Renal cortex interstitium (tissue), 11 donors: Measurements from ENCODE around the gene SRD5A1. TPM values are rescaled to one million over a fixed set of nuclear protein-coding genes. Genes with fewer than 3 reads are reported as not detected.
"Not testable (repeated sequence)": the region's sequence is repeated elsewhere in the genome, so short reads cannot be mapped to it uniquely, and the experiment has no call there.

Experiments
- DNase-seq, 11 donors: peaks; one replicate each; pipeline ENCODE4 v3.0.0-alpha.2; 2013; ENCODE audit warnings: low read depth in 9 of 11, low spot score in 4 of 11; ENCODE audit errors: extremely low read depth in 1 of 11
- polyA plus RNA-seq, 3 donors: library from polyadenylated mRNA; unstranded; fragments of 120-200 nt; gene quantifications; one replicate each; pipeline ENCODE4 v1.2.1, GENCODE V29; 2013; ENCODE audit not compliant: insufficient read length in 3 of 3

SRD5A1 gene
- polyA plus RNA-seq, 3 donors: 10.4 to 12.7 (median 12.7) TPM

DNA sequence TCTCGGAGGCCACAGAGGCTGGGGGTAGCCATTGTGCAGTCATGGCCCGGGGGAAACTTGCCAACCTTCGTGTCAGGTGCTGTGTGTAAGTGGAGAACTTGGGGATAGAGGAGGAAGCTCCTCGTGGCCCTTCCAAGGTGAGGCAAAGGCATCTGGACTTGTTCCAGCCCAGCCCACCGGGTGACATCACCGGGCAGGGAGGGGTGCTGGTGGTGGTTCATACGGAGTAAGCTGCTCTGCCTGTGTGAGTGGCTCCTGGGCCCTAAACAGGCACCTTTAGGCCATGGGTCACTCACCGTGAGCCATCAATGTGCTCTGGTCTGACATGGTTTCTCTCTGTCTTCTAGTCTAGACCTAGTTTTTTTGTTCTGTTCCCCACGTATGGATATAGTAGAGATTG lies 35.5 kb downstream of the SRD5A1 start:
- not testable (repeated sequence) for DNase-seq

- no peak for DNase-seq
Measured at GRCh38 chr5:6673031-6673430, 39.8 kb downstream of the SRD5A1 start.

DNA sequence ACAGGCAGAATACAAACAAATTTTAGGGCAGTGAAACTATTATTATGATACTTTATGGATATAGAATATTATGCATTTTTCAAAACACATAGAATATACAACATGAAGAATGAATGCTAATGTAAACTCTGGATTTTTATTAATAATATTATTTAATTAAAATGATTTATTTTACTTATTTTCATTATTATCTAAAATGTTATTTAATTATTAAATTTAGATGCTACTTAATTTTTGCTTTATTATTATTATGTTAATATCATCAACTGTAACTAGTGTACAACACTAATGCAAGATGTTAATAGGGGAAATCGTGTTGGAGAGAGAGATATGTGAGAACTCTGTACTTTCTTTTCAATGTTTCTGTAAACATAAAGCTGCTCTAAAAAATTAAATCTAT lies 40.7 kb downstream of the SRD5A1 start:
- DNase-seq: no peak

DNA sequence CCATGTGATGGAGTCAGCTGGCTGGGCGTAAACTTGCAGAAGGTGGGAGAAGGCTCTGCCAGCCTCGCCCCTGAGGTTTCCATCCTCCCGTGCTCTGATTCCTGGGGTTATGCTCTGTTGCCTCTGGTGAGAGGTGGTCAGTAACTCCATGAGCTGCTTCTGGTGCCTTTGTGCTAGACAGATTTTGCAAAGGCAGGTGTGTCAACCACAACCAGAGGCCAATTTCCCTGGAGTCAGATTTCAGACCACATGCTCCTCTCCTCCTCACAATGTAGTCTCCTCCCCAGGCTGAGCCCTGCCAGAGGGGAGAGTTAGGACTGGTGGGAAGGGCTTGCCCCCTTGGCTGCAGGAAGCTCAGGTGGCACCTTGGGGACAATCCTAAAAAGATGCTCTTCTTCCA lies 41.2 kb downstream of the SRD5A1 start:
- no peak for DNase-seq

- DNase-seq: no peak
Measured at GRCh38 chr5:6674886-6675285, 41.6 kb downstream of the SRD5A1 start.

DNA sequence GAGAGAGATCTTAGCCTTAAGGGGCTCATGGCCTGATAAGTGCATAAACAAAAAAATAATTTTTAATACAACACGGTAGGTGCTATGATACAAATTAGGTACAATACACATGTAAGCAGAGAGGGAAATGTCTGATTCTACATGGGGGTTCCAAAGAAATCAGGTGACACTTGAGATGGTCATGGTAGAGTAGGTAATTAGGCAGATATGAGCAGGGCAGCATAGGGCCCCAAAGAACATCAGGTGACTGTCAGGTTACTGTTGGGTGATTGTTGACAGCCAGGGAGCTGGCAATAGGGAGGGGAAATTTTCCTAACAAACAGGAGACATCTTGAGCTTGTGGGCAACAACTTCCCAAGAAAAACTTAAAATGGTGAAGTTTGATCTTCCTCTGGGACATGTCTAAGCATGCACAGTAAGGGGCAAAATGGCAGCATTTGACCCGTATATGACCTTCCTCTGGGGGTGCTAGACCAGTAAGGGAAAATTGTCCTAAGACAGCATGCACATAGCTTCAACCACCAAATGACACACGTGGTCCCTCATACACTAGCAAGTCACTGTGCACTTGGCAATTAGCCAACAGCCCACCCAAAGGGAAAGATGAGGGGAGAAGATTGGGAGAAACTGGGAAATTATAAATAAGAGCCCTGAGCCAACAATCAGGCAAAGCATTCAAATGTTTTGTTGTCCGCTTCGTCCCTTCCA lies 42.7 kb downstream of the SRD5A1 start:
- no peak for DNase-seq

- no peak for DNase-seq
Measured at GRCh38 chr5:6676702-6677101, 43.5 kb downstream of the SRD5A1 start.

GRCh38 chr5:6678385-6678784 lies 45.1 kb downstream of the SRD5A1 start:
- no peak for DNase-seq

DNA sequence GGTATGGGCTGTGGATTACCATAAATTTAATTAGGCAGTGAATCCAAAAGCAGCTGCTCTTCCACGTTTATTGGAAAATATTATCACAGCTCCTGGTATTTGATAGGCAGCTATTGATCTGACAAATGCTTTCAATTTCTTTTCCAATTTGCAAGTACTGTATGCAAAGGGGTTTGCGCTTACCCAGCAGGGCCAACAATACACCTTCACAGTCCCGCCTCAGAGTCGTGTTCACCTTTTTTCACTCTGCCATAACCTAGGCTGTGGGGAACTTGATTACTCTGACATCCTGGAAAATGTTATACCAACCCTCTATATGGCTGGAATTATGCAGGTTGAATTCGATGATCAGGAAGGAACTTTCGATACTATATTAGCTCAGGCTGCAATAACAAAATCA lies 47.7 kb downstream of the SRD5A1 start:
- DNase-seq: no peak

DNA sequence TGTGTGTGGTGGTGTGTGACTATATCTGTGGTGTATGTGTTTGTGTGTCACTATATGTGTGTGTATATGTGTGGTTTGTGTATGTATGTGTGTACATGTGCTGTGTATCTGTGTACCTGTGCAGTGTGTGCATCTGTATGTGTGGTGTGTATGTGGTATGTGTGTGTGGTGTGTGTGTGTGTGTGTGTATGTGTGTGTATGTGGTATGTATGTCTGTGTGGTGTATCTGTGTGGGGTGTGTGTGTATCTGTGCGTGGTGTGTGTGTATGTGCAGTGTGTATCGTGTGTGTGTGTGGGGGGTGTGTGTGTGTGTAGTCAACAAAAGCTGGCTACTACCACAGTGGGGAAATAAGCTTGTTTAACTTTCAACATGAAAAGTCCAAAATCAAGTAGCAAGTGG lies 48.4 kb downstream of the SRD5A1 start:
- DNase-seq: no peak

- no peak for DNase-seq
Measured at GRCh38 chr5:6682239-6682638, 49.0 kb downstream of the SRD5A1 start.

DNA sequence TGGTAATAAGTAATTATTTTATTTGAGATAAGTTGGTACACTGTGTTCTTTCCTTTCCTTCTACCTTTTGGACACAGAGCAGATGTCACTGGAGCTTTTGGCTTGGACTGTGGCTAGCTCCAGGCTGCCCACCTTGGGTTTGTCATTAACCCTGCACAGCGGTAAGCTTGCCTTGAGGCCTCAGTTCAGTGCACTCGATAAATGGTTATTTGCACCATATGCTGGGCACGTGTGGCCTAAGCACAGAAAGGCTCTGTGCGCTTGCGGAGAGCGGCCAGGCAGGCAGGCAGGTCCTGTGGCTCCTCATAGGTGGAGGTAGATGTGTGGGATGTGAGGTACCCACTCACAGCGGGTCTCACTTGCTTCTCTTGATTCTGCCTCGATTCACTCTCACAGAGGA lies 50.0 kb downstream of the SRD5A1 start:
- no peak for DNase-seq

DNA sequence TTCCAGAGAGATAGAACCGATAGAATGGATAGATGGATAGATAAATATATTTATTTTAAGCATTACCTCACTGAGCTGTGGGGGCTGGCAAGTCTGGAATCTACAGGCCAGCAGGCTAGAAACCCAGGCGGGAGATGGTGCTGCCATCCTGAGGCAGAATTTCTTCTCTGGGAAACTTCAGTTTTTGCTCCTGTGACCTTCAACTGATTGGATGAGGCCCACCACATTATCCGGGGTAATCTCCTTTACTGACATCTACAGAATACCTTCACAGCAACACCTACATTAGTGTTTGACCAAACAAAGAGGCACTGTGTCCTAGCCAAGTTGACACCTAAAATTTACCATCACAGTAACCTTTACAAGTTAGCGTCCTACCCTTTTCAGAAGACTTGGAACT lies 50.8 kb downstream of the SRD5A1 start:
- DNase-seq: no peak

GRCh38 chr5:6686501-6686900 lies 53.3 kb downstream of the SRD5A1 start:
- DNase-seq: no peak

GRCh38 chr5:6686915-6687409 lies 53.7 kb downstream of the SRD5A1 start:
- peak; percentile 38 to 79 (median 61) for DNase-seq

- DNase-seq: no peak
Measured at GRCh38 chr5:6687505-6687904, 54.3 kb downstream of the SRD5A1 start.

GRCh38 chr5:6692906-6693305 lies 59.7 kb downstream of the SRD5A1 start:
- DNase-seq: no peak

DNA sequence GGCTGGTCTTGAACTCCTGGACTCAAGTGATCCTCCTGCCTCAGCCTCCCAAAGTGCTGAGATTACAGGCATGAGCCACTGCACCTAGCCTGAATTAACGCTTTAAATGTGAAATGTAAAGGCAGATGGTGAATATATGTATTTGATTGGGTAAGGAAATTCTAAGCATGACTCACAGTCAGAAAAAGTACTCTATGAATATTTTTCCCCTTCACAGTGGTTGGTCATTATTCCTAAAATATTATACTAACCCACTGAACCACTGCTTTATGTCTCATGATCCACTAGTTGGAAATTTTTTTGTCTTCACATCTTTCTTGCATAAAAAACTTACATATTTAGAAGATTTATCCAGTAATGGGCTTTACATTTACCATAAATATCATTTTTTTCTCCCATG lies 65.5 kb downstream of the SRD5A1 start:
- DNase-seq: no peak

GRCh38 chr5:6699357-6699756 lies 66.1 kb downstream of the SRD5A1 start:
- DNase-seq: no peak

DNA sequence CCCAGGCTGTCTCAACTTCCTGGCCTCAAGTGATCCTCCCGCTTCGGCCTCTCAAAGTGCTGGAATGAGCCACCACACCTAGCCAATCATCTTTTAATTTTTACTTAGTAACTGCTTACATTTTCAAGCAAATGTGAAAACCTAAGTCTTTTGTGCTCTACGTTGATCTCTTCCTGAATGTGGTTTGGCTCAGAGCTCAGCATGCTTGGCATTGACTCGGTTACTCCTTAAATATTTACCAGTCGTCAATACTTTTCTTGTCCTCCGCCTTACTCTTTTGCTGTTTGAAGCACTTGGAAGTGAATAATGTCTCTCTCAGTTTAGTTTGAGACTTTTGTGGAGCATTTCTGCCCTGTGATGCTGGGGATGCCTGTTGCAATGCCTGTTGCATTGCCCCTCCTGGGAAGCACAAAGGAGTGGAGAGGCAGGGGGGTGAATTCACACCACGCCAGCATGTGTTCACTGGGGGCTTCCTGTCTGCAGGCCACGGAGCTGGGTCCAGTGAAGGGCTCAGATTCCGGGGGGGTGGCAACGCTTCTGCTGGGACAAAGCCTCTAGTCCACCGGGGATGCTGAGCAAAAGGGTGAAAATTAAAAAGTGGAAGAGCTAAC lies 66.9 kb downstream of the SRD5A1 start:
- no peak for DNase-seq
